ENCODE results near the gene FASN. TPM values are rescaled to one million over a fixed set of nuclear protein-coding genes. Genes with fewer than 3 reads are reported as not detected.
"Not testable (repeated sequence)": the region's sequence is repeated elsewhere in the genome, so short reads cannot be mapped to it uniquely, and the experiment has no call there.

Gene FASN
- total RNA-seq, 3 donors from 2014 or later (not counting 1 experiment from before 2014, with no cell fraction given) = 53.8 to 56.2 (median 54.0) TPM

GRCh38 chr17:82041144-82041814 lies 56.8 kb downstream of the FASN start:
- peaks cover 14% of the 10 kb centered on the region for H3K4me1 ChIP-seq (ENCODE audit: control insufficient read depth, insufficient read depth, low read length)
- ATAC-seq (no peak), DNase-seq (no peak)
- H3K9me3 ChIP-seq (ENCODE audit: control insufficient read depth, insufficient read depth, low read length) = no peaks in the 10 kb centered on the region
- H3K4me3 ChIP-seq (ENCODE audit: low read length) = no peak overlapping the region
- H3K27ac ChIP-seq (ENCODE audit: low read length) = no peak overlapping the region
- Mint-ChIP-seq H3K4me1 (peaks cover 7 to 9% of the 10 kb centered on the region in 2 donors), H3K4me3 (peak overlapping the region; percentile 21), H3K9me3 (no peaks in the 10 kb centered on the region), H3K27ac (no peak overlapping the region), H3K36me3 (no peaks in the 10 kb centered on the region), H3K27me3 (ENCODE audit: low read depth in 2 of 2) (no peaks in the 10 kb centered on the region)
- no peak for TF ChIP-seq CTCF (IDR thresholded peaks at IDR 0.05)
- intact Hi-C loops (cut with micrococcal nuclease) = no loop called here
- 82% methylated on average over 15 of the region's 17 CpGs for WGBS (ENCODE audit: insufficient coverage)
- no peaks in the 10 kb centered on the region for H3K27me3 ChIP-seq (ENCODE audit: control insufficient read depth, insufficient read depth, low read length)
- H3K36me3 ChIP-seq (ENCODE audit: control insufficient read depth, insufficient read depth, low read length) = no peaks in the 10 kb centered on the region

- DNase-seq (no peak), ATAC-seq (no peak)
- no peaks in the 10 kb centered on the region for H3K9me3 Mint-ChIP-seq
- Histone ChIP-seq H3K4me1 (ENCODE audit: control insufficient read depth, insufficient read depth, low read length) (peaks cover 21% of the 10 kb centered on the region), H3K27ac (ENCODE audit: low read length) (no peak overlapping the region), H3K9me3 (ENCODE audit: control insufficient read depth, insufficient read depth, low read length) (no peaks in the 10 kb centered on the region), H3K27me3 (ENCODE audit: control insufficient read depth, insufficient read depth, low read length) (no peaks in the 10 kb centered on the region), H3K36me3 (ENCODE audit: control insufficient read depth, insufficient read depth, low read length) (no peaks in the 10 kb centered on the region), H3K4me3 (ENCODE audit: low read length) (no peak overlapping the region)
- no peak overlapping the region for H3K4me3 Mint-ChIP-seq
- no peaks in the 10 kb centered on the region for H3K27me3 Mint-ChIP-seq (ENCODE audit: low read depth in 2 of 2)
- no peak overlapping the region for H3K27ac Mint-ChIP-seq
- intact Hi-C loops (cut with micrococcal nuclease) = loop anchor here (5.0 kb wide), 1 partner anchor 77 kb away; the partner anchor contains the start of gene NOTUM
- no peak for TF ChIP-seq CTCF (IDR thresholded peaks at IDR 0.05)
- H3K4me1 Mint-ChIP-seq = peaks cover 7 to 22% of the 10 kb centered on the region in 2 donors
- H3K36me3 Mint-ChIP-seq = no peaks in the 10 kb centered on the region
- WGBS (ENCODE audit: insufficient coverage) = 97% methylated on average over 8 of the region's 8 CpGs
Observed at GRCh38 chr17:82039695-82040299, 58.2 kb downstream of the FASN start.

GRCh38 chr17:82038796-82039409 lies 59.1 kb downstream of the FASN start:
- H3K36me3 ChIP-seq (ENCODE audit: control insufficient read depth, insufficient read depth, low read length); H3K4me3 ChIP-seq (ENCODE audit: low read length); H3K27ac ChIP-seq (ENCODE audit: low read length); H3K27me3 ChIP-seq (ENCODE audit: control insufficient read depth, insufficient read depth, low read length); H3K27ac Mint-ChIP-seq; ATAC-seq; H3K27me3 Mint-ChIP-seq (ENCODE audit: low read depth in 2 of 2); H3K9me3 Mint-ChIP-seq; H3K9me3 ChIP-seq (ENCODE audit: control insufficient read depth, insufficient read depth, low read length); DNase-seq; H3K36me3 Mint-ChIP-seq: not testable (repeated sequence)
- peaks cover 21% of the 10 kb centered on the region for H3K4me1 ChIP-seq (ENCODE audit: control insufficient read depth, insufficient read depth, low read length)
- peak overlapping the region; percentile 49 for H3K4me3 Mint-ChIP-seq
- 88% methylated on average over 14 of the region's 16 CpGs for WGBS (ENCODE audit: insufficient coverage)
- peaks cover 7 to 22% of the 10 kb centered on the region in 2 donors for H3K4me1 Mint-ChIP-seq
- intact Hi-C loops (cut with micrococcal nuclease) = loop anchor here (5.0 kb wide), 1 partner anchor 77 kb away; the partner anchor contains the start of gene NOTUM

GRCh38 chr17:82037889-82038195 lies 60.2 kb downstream of the FASN start:
- H3K9me3 Mint-ChIP-seq = no peaks in the 10 kb centered on the region
- WGBS (ENCODE audit: insufficient coverage) = 7% methylated on average over 10 of the region's 10 CpGs
- H3K36me3 Mint-ChIP-seq = no peaks in the 10 kb centered on the region
- H3K4me3 Mint-ChIP-seq = peak overlapping the region; percentile 94
- H3K36me3 ChIP-seq (ENCODE audit: control insufficient read depth, insufficient read depth, low read length) = no peaks in the 10 kb centered on the region
- H3K9me3 ChIP-seq (ENCODE audit: control insufficient read depth, insufficient read depth, low read length) = no peaks in the 10 kb centered on the region
- peaks cover 7 to 22% of the 10 kb centered on the region in 2 donors for H3K4me1 Mint-ChIP-seq
- H3K27ac ChIP-seq (ENCODE audit: low read length) = peak overlapping the region; percentile 2
- peak overlapping the region; percentile 90 to 94 for H3K27ac Mint-ChIP-seq
- DNase-seq (no peak), ATAC-seq (no peak)
- H3K4me1 ChIP-seq (ENCODE audit: control insufficient read depth, insufficient read depth, low read length) = peaks cover 21% of the 10 kb centered on the region
- no peaks in the 10 kb centered on the region for H3K27me3 Mint-ChIP-seq (ENCODE audit: low read depth in 2 of 2)
- intact Hi-C loops (cut with micrococcal nuclease) = loop anchor here (1.0 to 5.0 kb wide), 3 partner anchors 13 to 76 kb away; partner anchors contain the start of genes GPS1, LRRC45, NOTUM and RFNG
- H3K27me3 ChIP-seq (ENCODE audit: control insufficient read depth, insufficient read depth, low read length) = no peaks in the 10 kb centered on the region
- peak overlapping the region; percentile 69 for H3K4me3 ChIP-seq (ENCODE audit: low read length)
- no peak for TF ChIP-seq CTCF (IDR thresholded peaks at IDR 0.05)
